SK-N-SH (cell line): ENCODE measurements around the gene PPP1R37.

Experiments
- CTCF ChIP-seq: fragments of 200-600 bp; sonication (generic); IDR thresholded peaks from 2 replicates; pipeline ENCODE4 v1.6.1; 2017; ENCODE audit warnings: antibody characterized with exemption, mild to moderate bottlenecking, moderate library complexity
- EZH2phosphoT487 ChIP-seq: fragments of 200-600 bp; sonication (generic); IDR thresholded peaks from 2 replicates; pipeline ENCODE4 v1.6.1; 2017; ENCODE audit warnings: low read depth, mixed run types, mild to moderate bottlenecking, antibody characterized with exemption, moderate library complexity, borderline replicate concordance

GRCh38 chr19:45047188-45047797, 45.7 kb upstream of the PPP1R37 start:
- TF ChIP-seq EZH2phosphoT487 (no peak), CTCF (no peak)
